ENCODE data around the gene EMID1. TPM values are rescaled to one million over a fixed set of nuclear protein-coding genes. Genes with fewer than 3 reads are reported as not detected.
A peak's percentile ranks its signal among the peaks of the same experiment; 100 is the strongest.

The EMID1 gene
- total RNA-seq, 1 donor from 2014 or later, result not detected

DNA sequence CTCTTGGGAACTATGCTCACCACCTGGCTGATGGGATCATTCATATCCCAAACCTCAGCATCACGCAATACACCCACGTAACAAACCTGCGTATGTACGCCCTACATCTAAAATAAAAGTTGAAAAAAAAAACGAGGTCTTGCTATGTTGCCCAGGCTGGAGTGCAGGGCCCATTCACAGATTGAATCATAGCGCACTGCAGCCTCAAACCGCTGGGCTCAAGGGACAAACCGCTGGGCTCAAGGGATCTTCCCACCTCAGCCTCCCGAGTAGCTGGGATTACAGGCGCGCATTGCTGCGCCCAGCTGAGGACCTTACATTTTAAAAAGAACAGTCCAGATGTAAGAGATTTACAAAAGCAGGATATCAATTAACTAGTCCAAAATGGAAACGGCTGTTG is 41.9 kb upstream of the EMID1 start:
- Mint-ChIP-seq H3K27me3 (peaks cover 39% of the 10 kb centered on the region), H3K4me3 (no peak overlapping the region), H3K4me1 (peaks cover 33% of the 10 kb centered on the region), H3K36me3 (ENCODE audit: low read depth) (no peaks in the 10 kb centered on the region), H3K27ac (no peak overlapping the region), H3K9me3 (peaks cover 10% of the 10 kb centered on the region)
- CTCF ChIA-PET, result no interaction called here
- ATAC-seq (ENCODE audit: low read depth), result no peak
- no peak for TF ChIP-seq CTCF (IDR thresholded peaks at IDR 0.05)
- no peak for DNase-seq
- POLR2A ChIA-PET, result interaction anchor here (0.7 kb wide), 2 partner anchors 585 to 792 kb away, joined by 4 to 8 read pairs; no protein-coding TSS in a partner anchor
- intact Hi-C loops (cut with micrococcal nuclease), result no loop called here

- ChIA-PET POLR2A (no interaction called here), CTCF (no interaction called here)
- H3K36me3 Mint-ChIP-seq (ENCODE audit: low read depth), result no peaks in the 10 kb centered on the region
- no peak overlapping the region for H3K27ac Mint-ChIP-seq
- H3K27me3 Mint-ChIP-seq, result peaks cover 35% of the 10 kb centered on the region
- no peak overlapping the region for H3K4me3 Mint-ChIP-seq
- no peak for TF ChIP-seq CTCF (IDR thresholded peaks at IDR 0.05)
- ATAC-seq (ENCODE audit: low read depth) (no peak), DNase-seq (no peak)
- peaks cover 10% of the 10 kb centered on the region for H3K9me3 Mint-ChIP-seq
- intact Hi-C loops (cut with micrococcal nuclease), result loop anchor here (2.0 to 5.0 kb wide), 4 partner anchors 13 to 772 kb away; partner anchors contain the start of gene KREMEN1
- H3K4me1 Mint-ChIP-seq, result peaks cover 35% of the 10 kb centered on the region
These were observed 40.2 kb upstream of the EMID1 start for GRCh38 chr22:29165321-29166060.

DNA sequence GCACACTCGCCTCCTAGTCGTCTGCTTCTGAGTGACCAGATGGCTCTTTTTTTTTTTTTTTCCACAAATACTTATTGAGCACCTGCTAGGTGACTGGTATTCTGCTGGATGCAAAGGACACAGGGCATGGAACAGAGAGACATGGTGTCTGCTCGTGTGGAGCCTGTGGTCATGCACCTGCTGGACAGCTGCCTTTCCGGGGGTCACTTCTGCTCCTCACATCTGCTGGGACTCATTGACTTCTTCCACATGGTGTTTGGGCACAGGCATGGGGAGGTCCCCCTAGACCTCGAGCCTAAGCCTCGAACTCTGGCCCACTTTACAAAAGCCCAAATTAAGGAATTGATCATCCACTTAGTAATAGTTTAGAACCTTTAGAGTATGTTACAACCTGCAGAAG is 39.5 kb upstream of the EMID1 start:
- POLR2A ChIA-PET, result no interaction called here
- intact Hi-C loops (cut with micrococcal nuclease), result loop anchor here (2.0 to 5.0 kb wide), 4 partner anchors 13 to 771 kb away; partner anchors contain the start of gene KREMEN1

DNA sequence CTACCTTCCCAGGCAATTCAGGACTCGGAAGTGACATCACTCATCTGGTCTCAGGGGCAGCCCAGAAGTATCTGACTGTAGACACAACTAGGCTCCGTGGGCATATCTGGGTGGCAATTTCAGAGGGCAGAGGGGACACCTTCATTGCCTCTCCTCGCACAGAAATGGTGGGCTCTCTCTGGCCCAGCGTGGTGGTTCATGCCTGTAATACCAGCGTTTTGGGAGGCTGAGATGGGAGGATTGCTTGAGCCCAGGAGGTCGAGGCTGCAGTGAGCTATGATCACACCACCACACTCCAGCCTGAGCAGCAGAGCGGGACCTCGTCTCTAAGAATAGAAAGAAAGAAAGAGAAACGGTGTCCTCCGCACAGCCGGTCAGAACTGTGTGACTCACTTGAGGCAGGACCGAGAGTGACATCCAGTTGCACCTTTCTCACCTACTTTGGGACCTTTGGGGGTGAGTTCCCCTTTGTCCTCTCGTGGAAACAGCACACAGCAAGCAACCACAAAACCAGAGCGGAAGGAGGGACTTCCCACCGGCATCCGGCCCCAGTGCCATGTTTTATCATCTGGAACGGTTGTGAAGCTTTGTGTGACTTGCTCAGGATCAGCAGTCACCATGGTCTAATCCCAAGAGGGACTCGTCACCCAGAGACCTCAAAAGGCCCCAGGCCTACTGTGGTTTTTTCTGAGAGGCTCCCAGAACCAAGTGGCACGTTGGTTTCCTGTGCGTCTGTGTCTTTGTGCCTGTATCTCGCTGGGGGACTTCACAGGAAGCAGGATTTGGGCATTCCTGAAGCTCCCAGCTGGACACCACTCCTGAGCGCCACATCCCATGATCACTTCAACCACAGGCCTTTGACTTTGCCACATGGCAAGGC is 38.4 kb upstream of the EMID1 start:
- Mint-ChIP-seq H3K27ac (peak overlapping the region; percentile 87), H3K36me3 (ENCODE audit: low read depth) (no peaks in the 10 kb centered on the region)

More for the DNA sequence above, 39.5 kb upstream of the EMID1 start:
- no peak for ATAC-seq (ENCODE audit: low read depth)
- H3K36me3 Mint-ChIP-seq (ENCODE audit: low read depth), result no peaks in the 10 kb centered on the region
- peaks cover 35% of the 10 kb centered on the region for H3K4me1 Mint-ChIP-seq
- no peak for TF ChIP-seq CTCF (IDR thresholded peaks at IDR 0.05)
- H3K27ac Mint-ChIP-seq, result peak overlapping the region; percentile 21
- CTCF ChIA-PET, result interaction anchor here (1.0 kb wide), 1 partner anchor 80 kb away, joined by 3 read pairs; no protein-coding TSS in a partner anchor
- H3K9me3 Mint-ChIP-seq, result peaks cover 10% of the 10 kb centered on the region
- DNase-seq, result no peak
- H3K27me3 Mint-ChIP-seq, result peaks cover 33% of the 10 kb centered on the region
- no peak overlapping the region for H3K4me3 Mint-ChIP-seq

More for the DNA sequence above, 38.4 kb upstream of the EMID1 start:
- ChIA-PET POLR2A (interaction anchor here (0.6 to 1.3 kb wide), 2 partner anchors 35 to 211 kb away, joined by 3 to 6 read pairs; no protein-coding TSS in a partner anchor), CTCF (interaction anchor here (0.7 to 1.0 kb wide), 2 partner anchors 36 to 78 kb away, joined by 3 to 4 read pairs; no protein-coding TSS in a partner anchor)
- no peak for TF ChIP-seq CTCF (IDR thresholded peaks at IDR 0.05)
- DNase-seq (peak; percentile 69), ATAC-seq (ENCODE audit: low read depth) (peak; percentile 94)
- intact Hi-C loops (cut with micrococcal nuclease), result loop anchor here (1.0 to 5.0 kb wide), 8 partner anchors 14 to 770 kb away; partner anchors contain the start of genes AP1B1, EWSR1, KREMEN1 and ZNRF3
- Mint-ChIP-seq H3K4me3 (peak overlapping the region; percentile 73), H3K4me1 (peaks cover 35% of the 10 kb centered on the region), H3K27me3 (peaks cover 41% of the 10 kb centered on the region), H3K9me3 (peaks cover 10% of the 10 kb centered on the region)

Measured in activated B cell treated with CpG ODN at 0.5 μM for 24 hours (primary cell).